Inflammatory macrophage treated with lipopolysaccharide for 1 hour (primary cell): ENCODE data around the gene PRSS57.
"Not testable (repeated sequence)": the region's sequence is repeated elsewhere in the genome, so short reads cannot be mapped to it uniquely, and the experiment has no call there.

Source experiments
- DNase-seq, 2 donors: peaks; one replicate each; pipeline ENCODE4 v3.0.0-alpha.2; 2020 to 2022

PRSS57 gene

DNA sequence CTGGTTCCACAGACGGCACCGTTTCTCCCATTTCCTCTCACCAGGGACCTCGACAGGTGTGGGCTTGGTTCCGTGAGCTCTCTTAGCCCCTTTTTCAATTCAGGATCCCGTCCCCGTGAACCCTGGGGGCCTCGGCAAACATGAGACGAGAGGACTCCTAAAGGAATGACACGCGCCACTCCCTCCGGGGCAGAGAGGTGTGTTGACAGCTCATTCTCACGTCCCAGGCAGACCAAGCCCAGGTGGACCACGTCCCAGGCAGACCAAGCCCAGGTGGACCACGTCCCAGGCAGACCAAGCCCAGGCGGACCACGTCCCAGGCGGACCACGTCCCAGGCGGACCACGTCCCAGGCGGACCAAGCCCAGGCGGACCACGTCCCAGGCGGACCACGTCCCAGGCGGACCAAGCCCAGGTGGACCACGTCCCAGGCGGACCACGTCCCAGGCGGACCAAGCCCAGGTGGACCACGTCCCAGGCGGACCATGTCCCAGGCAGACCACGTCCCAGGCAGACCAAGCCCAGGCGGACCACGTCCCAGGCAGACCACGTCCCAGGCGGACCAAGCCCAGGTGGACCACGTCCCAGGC is 28.2 kb downstream of the PRSS57 start:
- DNase-seq, result not testable (repeated sequence)

DNA sequence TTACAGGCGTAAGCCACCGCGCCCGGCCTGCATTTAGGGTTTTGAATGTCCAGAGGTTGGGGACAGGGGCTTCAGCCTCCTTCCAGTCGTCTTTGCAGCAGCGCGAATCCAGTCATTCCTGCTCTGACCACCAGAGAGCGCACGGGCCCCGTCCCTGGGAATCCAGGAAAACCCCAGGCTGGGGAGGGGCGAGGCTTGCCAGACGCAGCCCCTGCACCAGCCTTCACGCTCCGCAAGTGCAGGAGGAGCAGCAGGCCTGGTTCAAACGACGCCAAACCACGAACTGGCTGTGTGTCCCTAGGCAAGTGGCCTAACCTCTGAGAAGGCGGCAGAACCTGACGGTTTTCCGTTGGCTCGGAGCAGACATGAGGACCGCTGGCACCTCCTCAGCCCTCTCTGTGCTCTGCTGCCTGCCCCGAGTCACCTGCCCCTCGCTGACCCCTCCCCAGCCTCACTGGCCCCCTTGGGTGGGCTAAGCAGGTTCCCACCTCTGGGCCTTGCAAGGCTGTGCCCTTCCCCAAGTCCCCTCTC is 30.3 kb downstream of the PRSS57 start:
- peak; percentile 49 to 91 for DNase-seq

DNA sequence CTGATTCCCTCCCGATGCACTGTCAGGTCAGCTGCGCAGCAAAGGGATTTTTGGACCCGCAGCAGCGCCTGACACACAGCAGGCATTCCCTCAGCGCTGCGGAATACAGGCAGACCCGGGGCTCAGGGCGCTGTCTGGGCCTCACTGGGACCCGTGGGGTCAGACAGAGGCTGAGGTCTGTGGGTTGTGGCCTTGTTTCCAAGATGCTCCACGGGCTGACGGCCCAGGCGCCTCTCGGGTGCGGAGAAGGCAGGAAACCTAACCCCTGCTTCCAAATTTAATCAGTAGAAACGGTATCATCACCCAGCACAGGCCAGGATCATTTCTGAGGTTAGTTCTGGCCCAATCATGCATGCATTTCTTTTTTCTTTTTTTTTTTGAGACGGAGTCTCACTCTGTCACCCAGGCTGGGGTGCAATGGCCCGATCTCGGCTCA is 31.6 kb downstream of the PRSS57 start:
- no peak for DNase-seq

DNA sequence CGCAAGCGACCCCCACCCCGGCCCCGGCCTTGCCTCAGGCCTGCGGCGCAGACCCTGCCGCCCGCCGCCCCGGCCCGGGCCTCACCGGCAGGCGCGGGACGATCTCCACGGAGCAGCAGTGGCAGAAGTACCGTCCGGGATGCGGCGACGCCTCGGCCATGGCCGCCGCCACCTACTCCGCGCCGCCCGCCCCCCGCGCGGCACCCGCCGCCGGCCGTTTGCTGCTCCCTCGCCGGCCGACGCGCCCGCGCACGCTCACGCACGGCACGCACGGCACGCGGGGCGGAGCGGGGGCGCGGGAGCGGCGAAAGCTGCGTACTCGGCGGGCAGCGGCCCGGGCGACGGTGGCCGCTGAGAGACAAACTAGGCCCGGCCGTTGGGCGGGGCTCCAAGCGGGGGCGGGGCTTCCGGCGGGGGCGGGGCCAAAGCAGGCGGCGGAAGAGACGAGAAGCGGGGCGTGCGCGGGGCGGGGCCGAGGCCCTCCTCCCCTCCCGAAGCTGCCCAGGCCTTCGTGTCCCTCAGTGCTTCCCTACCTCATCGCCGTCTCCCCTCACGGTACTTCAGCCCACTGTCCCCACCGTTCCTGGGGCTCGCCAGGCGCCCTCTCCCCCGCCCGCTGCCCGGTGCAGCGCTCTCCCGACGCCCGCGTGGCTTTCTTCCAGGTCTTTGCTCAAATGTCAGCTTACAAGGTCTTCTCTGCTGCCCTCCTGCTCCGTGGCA is 32.1 kb downstream of the PRSS57 start, which contains the start of gene RNF126:
TSS of gene RNF126 (minus strand) at position 253 of the 720 bp plus-strand sequence. CDS start at position 160, 93 bp downstream.
- DNase-seq, result peak; percentile 85 to 94

DNA sequence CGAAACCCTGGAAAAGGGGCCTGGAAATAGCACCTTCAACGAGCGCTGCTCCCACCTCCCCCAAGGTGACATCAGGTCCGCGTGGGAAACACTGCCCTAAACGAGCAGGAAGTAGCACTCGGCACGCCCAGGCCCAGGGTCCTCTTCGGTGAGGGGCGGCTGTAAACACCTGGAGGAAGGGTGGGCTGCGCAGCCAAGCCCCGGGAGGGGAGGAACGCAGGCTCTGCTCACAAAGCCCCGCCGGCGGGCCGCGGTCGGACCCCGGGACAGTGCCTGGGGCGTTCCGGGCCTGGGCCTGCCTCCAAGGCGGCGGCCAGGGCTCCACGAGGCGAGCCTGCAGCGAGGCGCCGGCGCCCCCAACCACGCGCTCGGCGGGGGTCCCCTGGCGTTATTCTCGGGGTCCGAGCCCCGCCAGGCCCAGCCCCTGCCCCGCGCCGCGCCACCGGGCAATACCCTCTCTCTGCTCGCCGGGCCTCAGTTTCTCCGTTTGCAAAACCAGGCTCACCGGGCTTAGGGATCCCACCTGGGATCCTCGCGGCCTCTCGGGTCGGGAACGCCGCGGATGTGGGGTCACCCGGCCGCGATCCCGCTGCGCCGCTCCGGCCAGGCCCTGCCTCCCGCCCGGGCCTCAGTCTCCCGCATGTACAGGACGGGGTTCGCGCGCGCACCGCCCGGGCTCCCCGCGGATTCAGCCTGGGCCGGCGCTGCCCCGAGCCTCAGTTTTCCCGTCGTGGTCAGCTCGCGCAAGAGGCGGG is 32.9 kb downstream of the PRSS57 start:
- DNase-seq, result peak; percentile 30 to 50

DNA sequence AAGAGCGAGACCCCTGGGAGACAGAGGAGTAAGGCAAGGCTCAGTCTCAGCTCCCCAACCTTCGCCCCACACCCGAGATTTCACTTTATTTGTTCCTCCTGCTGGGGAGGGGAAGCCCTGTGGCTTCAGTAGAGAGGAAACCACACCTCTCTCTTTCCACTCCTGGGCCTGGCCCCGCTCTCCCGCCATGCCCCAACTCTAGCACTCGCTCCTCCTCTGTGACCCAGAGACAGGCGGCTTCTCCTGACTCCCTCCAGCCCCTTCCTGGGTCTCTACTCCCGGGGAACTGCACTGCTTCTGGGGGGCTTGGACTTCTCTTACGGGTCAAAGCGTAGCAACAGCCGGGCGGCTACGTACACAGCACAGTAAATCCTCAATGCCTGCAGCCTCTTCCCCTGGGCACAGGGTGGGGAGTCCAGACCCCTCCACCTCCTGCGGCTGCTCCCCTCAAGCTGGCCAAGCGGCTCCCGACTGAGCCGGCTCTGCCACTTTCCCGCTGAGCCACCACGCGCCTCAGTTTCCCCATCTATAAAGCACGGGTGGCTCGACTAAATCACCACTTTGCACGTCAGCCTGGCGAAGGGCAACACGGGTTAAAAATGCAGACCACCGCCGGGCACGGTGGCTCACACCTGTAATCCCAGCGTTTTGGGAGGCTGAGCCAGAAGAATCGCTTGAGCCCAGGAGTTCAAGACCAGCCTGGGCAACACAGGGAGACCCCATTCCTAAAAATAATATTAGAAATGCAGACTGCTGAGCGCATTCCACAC is 33.6 kb downstream of the PRSS57 start:
- peak; percentile 39 to 42 for DNase-seq

DNA sequence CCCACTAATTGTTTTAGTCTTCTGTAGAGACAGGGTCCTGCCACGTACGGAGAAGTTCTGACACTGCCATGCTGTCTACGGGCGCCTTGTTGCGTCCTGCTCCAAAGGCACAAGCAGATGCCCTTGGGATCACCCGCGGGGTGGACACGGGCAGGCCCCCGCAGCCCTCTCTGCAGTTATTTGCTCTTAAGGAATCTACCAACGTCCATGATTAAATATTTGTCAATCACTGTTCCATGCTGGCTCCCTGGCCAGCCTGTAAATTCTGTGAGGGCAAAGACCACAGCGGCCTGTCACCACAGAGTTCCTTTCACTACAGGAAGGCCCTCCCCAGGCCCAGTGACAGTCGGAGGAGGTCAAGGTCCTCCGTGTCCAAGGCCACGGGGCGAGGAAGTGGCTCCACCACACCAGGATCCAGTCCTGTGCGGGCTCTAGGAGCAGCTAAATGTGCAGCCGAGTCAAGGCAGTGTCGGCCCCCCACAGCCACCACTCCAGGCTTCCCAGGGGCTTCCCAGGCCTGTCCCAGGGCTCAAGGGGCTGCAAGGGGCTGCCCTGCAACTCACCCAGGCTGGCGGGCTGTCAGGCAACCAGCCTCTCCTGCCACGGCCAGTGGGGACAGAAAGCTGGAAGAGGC is 34.3 kb downstream of the PRSS57 start:
- DNase-seq, result no peak

DNA sequence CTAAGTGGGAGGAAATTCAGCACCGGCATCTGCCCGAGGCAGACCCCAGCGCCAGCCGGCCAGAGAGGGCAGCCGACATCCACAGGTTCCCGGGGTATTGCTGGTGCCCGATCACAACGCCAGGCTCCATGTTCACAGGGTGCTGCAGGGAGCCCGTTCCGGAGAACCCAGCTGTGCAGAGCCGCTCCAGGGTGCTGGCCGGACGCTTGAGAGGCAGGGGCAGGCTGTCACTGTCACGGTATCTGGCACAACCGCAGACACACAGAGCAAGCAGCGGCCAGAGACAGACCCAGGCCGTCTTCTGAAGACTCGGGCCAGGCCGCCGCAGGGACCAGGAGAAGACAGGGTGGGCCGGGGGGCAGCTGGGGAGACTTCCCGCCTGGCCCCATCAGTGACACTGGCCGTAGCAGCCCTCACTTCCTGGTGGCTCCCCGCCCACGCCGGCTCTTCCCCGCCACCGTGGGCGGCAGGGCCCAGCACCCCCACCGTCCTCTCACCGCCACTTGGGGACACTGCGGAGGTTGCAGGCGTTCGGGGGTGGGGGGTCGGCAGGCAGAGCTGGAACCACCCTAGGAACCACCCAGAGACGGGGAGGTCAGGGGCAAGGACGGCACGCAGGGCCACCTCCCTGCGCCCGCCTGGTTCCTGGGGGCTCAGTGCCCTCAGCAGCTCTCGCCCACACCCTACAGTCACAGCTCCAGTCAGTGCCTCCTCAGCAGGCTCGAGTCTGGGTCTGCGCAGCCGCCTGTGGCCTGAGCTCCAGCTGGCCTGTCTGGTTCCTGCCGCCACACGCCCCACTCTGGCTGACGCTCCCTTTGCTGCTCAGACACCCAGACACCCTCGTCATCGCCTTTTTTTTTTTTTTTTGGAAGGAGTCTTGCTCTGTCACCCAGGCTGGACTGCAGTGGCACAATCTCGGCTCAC is 36.1 kb downstream of the PRSS57 start:
- DNase-seq, result peak in 1 of 2 donors; percentile 44

DNA sequence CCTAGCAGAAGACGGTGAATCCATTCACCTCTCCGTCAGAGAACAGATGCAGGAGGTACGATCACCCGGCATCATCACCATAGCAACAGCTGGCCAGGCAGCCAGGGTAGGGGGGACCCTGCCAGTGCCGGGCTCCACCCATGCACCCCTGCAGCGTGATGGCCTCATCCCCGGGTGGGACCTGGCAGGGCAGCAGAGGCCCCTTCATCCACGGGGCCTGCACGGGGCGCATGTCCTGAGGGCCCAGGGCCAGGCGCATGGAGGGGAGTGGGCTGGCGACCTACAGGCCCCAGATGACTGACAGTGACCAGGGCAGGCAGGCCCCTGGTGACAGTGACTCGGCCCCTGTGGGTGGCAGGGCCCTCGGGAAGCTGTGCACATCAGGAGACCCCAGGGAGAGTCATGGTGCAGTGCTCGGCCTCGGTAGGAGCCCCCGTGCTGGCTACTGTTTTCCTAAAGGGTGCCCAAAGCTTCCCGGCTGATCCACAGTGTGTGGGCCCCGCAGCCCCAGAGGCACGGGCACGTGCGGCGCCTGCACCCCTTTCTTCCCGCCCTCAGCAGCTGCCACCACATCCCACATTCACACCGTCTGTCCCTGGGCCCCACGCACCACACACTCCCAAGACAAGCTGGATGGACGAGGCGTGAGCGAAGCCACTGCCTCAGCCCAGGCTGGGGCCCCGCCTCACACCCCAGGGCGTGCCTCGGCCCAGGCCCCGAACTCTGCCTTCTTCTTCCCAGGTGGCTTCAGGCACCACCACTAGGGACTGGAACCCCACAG is 37.0 kb downstream of the PRSS57 start:
- no peak for DNase-seq

DNA sequence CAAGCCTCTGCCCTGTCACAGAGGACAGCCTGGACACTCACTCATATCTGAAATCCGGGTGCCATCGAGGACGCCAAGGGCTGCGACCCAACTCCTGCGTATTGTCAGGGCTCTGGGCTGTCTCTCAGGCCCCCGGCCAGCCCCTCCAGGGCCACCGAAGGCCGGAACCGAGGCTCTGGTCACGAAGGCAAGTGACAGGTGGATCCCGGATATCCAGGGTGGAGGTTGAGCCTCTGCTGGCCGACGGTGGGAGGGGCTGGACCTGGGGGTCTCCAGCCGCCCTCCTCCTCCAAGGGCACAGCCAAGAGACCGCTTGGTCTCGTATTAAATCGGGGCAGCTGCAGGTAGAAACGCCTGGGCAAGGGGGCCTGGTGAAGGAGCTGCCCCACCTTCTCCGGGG is 37.6 kb downstream of the PRSS57 start:
- no peak for DNase-seq

DNA sequence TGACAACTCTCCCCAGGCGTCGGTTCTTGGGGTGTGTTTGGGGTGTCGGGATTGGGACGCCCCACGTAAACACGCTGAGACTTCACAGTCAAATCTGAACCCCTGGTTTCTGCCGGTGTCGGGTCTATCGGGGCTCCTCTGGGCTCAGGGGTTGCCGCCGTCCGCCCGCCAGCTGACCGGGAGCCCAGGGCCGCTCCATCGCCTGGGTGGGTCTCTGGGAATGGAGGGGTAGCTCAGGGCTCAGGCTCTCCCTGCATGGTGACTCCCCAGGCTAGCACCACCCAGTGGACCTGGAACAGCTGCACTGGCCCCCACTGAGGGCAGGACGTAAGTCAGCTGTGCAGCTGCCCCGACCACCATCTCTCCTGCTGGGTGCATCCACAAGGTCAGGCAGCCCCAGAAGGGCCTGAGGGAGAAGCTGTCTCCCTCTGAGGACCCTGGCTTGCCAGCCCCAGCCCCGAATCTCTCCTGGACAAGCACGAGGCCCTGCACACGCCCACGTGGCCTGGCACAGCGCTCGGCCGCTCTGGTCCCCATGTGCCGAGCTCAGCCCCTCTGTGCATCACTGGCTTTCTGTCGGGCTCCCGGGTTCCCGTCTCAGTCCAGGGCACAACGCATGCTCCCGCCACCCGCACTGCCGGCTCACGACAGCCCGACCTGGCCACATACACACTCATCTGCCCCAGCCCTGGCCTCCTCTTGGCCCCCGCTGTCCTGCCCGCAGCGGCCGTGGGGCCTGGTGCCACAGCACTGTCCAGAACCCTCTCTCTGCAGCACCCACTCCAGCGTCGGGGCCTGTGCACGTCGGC is 38.3 kb downstream of the PRSS57 start:
- no peak for DNase-seq

- no peak for DNase-seq
These were observed 39.6 kb downstream of the PRSS57 start for GRCh38 chr19:655691-656090.

- no peak for DNase-seq
These were observed 41.8 kb downstream of the PRSS57 start for GRCh38 chr19:653425-653824.

DNA sequence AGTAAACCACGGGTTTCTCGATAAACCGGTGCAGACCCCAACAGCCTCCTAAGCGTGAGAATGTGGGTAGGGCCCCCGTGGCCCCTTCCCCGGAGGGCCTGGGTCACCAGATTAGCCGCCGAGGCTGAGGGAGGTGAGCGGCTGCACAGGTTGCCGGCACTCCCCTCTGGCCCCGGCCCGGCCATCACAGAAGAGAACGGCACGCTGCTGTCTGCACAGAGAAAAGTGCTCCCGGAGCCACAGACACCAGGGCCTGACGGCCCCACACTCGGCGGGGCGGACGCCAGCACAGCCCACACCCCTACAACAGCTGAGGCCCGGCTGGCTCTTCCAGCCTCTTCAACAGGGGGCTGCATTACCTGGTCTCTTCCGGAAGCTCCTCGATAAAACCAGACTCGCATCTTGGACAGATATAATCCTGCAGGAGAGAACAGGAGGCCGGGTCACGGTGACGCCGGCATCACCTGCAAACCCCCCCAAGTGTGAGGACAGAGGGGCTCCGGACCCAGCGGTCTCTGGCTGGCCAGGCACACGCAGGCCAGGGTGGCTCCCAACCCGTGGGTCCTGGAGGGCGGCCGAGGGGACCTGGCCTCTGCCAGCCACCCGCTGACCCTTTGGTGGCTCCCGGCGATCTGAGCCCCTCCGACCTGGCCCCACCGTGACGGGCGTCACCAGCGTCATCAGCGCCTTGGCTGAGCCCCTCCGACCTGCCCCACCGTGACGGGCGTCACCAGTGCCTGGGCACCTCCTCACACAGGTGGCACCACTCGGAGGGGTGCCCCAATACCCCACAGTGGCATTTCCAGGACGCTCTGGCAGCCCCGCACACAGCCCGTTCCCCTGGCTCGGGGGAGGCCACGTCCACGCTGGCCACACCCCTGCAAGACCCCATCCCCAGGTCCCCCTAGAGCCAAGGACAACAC is 42.5 kb downstream of the PRSS57 start:
- DNase-seq, result no peak

- no peak for DNase-seq
These were observed 43.3 kb downstream of the PRSS57 start for GRCh38 chr19:651991-652390.

DNA sequence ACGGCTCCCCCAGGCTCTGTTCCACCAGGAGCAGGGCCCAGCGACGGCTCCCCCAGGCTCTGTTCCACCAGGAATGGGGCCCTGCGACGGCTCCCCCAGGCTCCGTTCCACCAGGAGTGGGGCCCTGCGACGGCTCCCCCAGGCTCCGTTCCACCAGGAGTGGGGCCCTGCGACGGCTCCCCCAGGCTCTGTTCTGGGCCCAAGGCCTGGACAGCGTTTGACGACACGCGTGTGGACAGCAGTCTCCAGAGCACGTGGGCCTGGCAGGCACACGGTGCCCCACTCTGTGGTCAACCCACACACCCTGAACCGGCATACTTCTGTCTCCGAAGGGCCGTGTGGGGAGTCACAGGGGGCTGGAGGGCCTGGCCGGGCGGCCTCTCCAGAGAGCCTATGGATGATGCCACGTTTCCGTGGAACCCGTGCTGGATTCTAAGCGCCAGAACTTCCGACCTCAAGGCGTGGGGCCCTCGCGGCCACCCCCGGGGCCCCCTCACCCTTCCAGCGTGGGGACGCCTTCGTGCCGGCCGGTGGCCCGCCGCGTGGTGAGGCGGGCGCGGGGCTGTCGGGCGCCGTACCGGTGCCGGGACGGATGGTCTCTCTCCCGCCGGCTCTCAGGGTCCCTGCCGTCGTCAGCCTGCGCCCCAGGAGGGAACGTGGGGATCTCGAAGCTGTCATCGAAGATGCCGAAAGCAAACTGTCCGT is 44.0 kb downstream of the PRSS57 start:
- DNase-seq, result no peak

DNA sequence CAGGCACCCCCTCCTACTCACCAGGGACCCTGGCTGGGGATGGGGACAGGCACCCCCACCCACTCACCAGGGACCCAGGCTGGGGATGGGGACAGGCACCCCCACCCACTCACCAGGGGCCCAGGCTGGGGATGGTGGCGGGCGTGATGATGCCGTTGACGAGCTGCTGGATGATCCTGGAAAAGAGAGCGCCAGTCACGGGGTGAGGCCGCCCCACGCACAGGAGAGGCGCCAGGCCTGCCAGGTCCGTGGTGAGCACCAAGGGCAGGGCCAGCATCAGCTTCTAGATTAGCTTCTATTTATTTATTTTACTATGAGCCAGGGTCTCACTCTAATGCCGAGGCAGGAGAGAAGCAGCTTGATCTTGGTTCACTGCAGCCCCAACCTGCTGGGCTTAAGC is 45.1 kb downstream of the PRSS57 start:
- DNase-seq, result no peak
